ENCODE results near the gene HEMK1.

HEMK1 gene

GRCh38 chr3:50627407-50628051 is 58.2 kb downstream of the HEMK1 start:
- H3K9me3 ChIP-seq (ENCODE audit: control insufficient read depth, insufficient read depth, low read length): no peaks in the 10 kb centered on the region
- H3K27ac ChIP-seq (ENCODE audit: low read length): no peak overlapping the region
- H3K4me3 ChIP-seq (ENCODE audit: low read length): no peak overlapping the region
- 0 out of 2 replicates have a peak, but pooled peaks cover 2% of the 10 kb centered on the region for H3K36me3 ChIP-seq (ENCODE audit: control insufficient read depth, insufficient read depth, low read length)
- peaks cover 9% of the 10 kb centered on the region for H3K4me1 ChIP-seq (ENCODE audit: control insufficient read depth, insufficient read depth, low read length)
- DNase-seq (ENCODE audit: low read depth, low spot score): no peak
- no CpG with 5 or more reads among the region's 6 CpGs for WGBS (ENCODE audit: insufficient coverage, insufficient read length)
- no peaks in the 10 kb centered on the region for H3K27me3 ChIP-seq (ENCODE audit: control insufficient read depth, insufficient read depth, low read length)

- Histone ChIP-seq H3K27me3 (ENCODE audit: control insufficient read depth, insufficient read depth, low read length) (no peaks in the 10 kb centered on the region), H3K9me3 (ENCODE audit: control insufficient read depth, insufficient read depth, low read length) (no peaks in the 10 kb centered on the region), H3K36me3 (ENCODE audit: control insufficient read depth, insufficient read depth, low read length) (0 out of 2 replicates have a peak, but pooled peaks cover 2% of the 10 kb centered on the region), H3K4me1 (ENCODE audit: control insufficient read depth, insufficient read depth, low read length) (peaks cover 9% of the 10 kb centered on the region), H3K27ac (ENCODE audit: low read length) (no peak overlapping the region), H3K4me3 (ENCODE audit: low read length) (no peak overlapping the region)
- DNase-seq (ENCODE audit: low read depth, low spot score): no peak
- WGBS (ENCODE audit: insufficient coverage, insufficient read length): no CpG with 5 or more reads among the region's 3 CpGs
Measured at GRCh38 chr3:50628601-50629000, 59.3 kb downstream of the HEMK1 start.

- no CpG with 5 or more reads among the region's 6 CpGs for WGBS (ENCODE audit: insufficient coverage, insufficient read length)
- Histone ChIP-seq H3K4me1 (ENCODE audit: control insufficient read depth, insufficient read depth, low read length) (peaks cover 9% of the 10 kb centered on the region), H3K27ac (ENCODE audit: low read length) (no peak overlapping the region), H3K36me3 (ENCODE audit: control insufficient read depth, insufficient read depth, low read length) (0 out of 2 replicates have a peak, but pooled peaks cover 2% of the 10 kb centered on the region), H3K4me3 (ENCODE audit: low read length) (no peak overlapping the region), H3K27me3 (ENCODE audit: control insufficient read depth, insufficient read depth, low read length) (no peaks in the 10 kb centered on the region), H3K9me3 (ENCODE audit: control insufficient read depth, insufficient read depth, low read length) (no peaks in the 10 kb centered on the region)
- no peak for DNase-seq (ENCODE audit: low read depth, low spot score)
Measured at GRCh38 chr3:50630394-50630793, 61.1 kb downstream of the HEMK1 start.

GRCh38 chr3:50630877-50631276 is 61.6 kb downstream of the HEMK1 start:
- Histone ChIP-seq H3K9me3 (ENCODE audit: control insufficient read depth, insufficient read depth, low read length) (no peaks in the 10 kb centered on the region), H3K4me3 (ENCODE audit: low read length) (no peak overlapping the region), H3K27ac (ENCODE audit: low read length) (no peak overlapping the region), H3K4me1 (ENCODE audit: control insufficient read depth, insufficient read depth, low read length) (peaks cover 8% of the 10 kb centered on the region), H3K36me3 (ENCODE audit: control insufficient read depth, insufficient read depth, low read length) (0 out of 2 replicates have a peak, but pooled peaks cover 2% of the 10 kb centered on the region), H3K27me3 (ENCODE audit: control insufficient read depth, insufficient read depth, low read length) (no peaks in the 10 kb centered on the region)
- WGBS (ENCODE audit: insufficient coverage, insufficient read length): no CpG with 5 or more reads among the region's 7 CpGs
- no peak for DNase-seq (ENCODE audit: low read depth, low spot score)

- H3K4me3 ChIP-seq (ENCODE audit: low read length): no peak overlapping the region
Measured at GRCh38 chr3:50632450-50632849, 63.1 kb downstream of the HEMK1 start.

GRCh38 chr3:50633230-50633790 is 64.0 kb downstream of the HEMK1 start:
- H3K36me3 ChIP-seq (ENCODE audit: control insufficient read depth, insufficient read depth, low read length): 0 out of 2 replicates have a peak, but pooled peaks cover 2% of the 10 kb centered on the region
- H3K27me3 ChIP-seq (ENCODE audit: control insufficient read depth, insufficient read depth, low read length): no peaks in the 10 kb centered on the region
- peaks cover 2% of the 10 kb centered on the region; the same call in 1 of the 2 replicates for H3K4me1 ChIP-seq (ENCODE audit: control insufficient read depth, insufficient read depth, low read length)
- H3K4me3 ChIP-seq (ENCODE audit: low read length): no peak overlapping the region
- WGBS (ENCODE audit: insufficient coverage, insufficient read length): no CpG with 5 or more reads among the region's 5 CpGs
- H3K27ac ChIP-seq (ENCODE audit: low read length): no peak overlapping the region
- no peaks in the 10 kb centered on the region for H3K9me3 ChIP-seq (ENCODE audit: control insufficient read depth, insufficient read depth, low read length)
- no peak for DNase-seq (ENCODE audit: low read depth, low spot score)

More at GRCh38 chr3:50632450-50632849, 63.1 kb downstream of the HEMK1 start:
- Histone ChIP-seq H3K27me3 (ENCODE audit: control insufficient read depth, insufficient read depth, low read length) (no peaks in the 10 kb centered on the region), H3K27ac (ENCODE audit: low read length) (no peak overlapping the region), H3K4me1 (ENCODE audit: control insufficient read depth, insufficient read depth, low read length) (peaks cover 7% of the 10 kb centered on the region), H3K36me3 (ENCODE audit: control insufficient read depth, insufficient read depth, low read length) (0 out of 2 replicates have a peak, but pooled peaks cover 2% of the 10 kb centered on the region), H3K9me3 (ENCODE audit: control insufficient read depth, insufficient read depth, low read length) (no peaks in the 10 kb centered on the region)
- no peak for DNase-seq (ENCODE audit: low read depth, low spot score)
- no CpG with 5 or more reads among the region's 5 CpGs for WGBS (ENCODE audit: insufficient coverage, insufficient read length)

GRCh38 chr3:50635066-50635465 is 65.7 kb downstream of the HEMK1 start:
- Histone ChIP-seq H3K4me1 (ENCODE audit: control insufficient read depth, insufficient read depth, low read length) (no peaks in the 10 kb centered on the region), H3K36me3 (ENCODE audit: control insufficient read depth, insufficient read depth, low read length) (0 out of 2 replicates have a peak, but pooled peaks cover 2% of the 10 kb centered on the region), H3K9me3 (ENCODE audit: control insufficient read depth, insufficient read depth, low read length) (no peaks in the 10 kb centered on the region), H3K4me3 (ENCODE audit: low read length) (no peak overlapping the region), H3K27me3 (ENCODE audit: control insufficient read depth, insufficient read depth, low read length) (no peaks in the 10 kb centered on the region), H3K27ac (ENCODE audit: low read length) (no peak overlapping the region)
- DNase-seq (ENCODE audit: low read depth, low spot score): no peak

GRCh38 chr3:50637011-50637410 is 67.7 kb downstream of the HEMK1 start:
- no peaks in the 10 kb centered on the region for H3K9me3 ChIP-seq (ENCODE audit: control insufficient read depth, insufficient read depth, low read length)
- no peak overlapping the region for H3K27ac ChIP-seq (ENCODE audit: low read length)
- H3K4me1 ChIP-seq (ENCODE audit: control insufficient read depth, insufficient read depth, low read length): no peaks in the 10 kb centered on the region
- DNase-seq (ENCODE audit: low read depth, low spot score): no peak
- H3K4me3 ChIP-seq (ENCODE audit: low read length): no peak overlapping the region
- no CpG with 5 or more reads among the region's 4 CpGs for WGBS (ENCODE audit: insufficient coverage, insufficient read length)
- H3K36me3 ChIP-seq (ENCODE audit: control insufficient read depth, insufficient read depth, low read length): no peaks in the 10 kb centered on the region
- no peaks in the 10 kb centered on the region for H3K27me3 ChIP-seq (ENCODE audit: control insufficient read depth, insufficient read depth, low read length)

GRCh38 chr3:50637945-50638344 is 68.6 kb downstream of the HEMK1 start:
- H3K4me3 ChIP-seq (ENCODE audit: low read length): no peak overlapping the region
- H3K27ac ChIP-seq (ENCODE audit: low read length): no peak overlapping the region
- no peak for DNase-seq (ENCODE audit: low read depth, low spot score)
- WGBS (ENCODE audit: insufficient coverage, insufficient read length): no CpG with 5 or more reads among the region's 3 CpGs
- no peaks in the 10 kb centered on the region for H3K9me3 ChIP-seq (ENCODE audit: control insufficient read depth, insufficient read depth, low read length)
- H3K36me3 ChIP-seq (ENCODE audit: control insufficient read depth, insufficient read depth, low read length): no peaks in the 10 kb centered on the region
- no peaks in the 10 kb centered on the region for H3K4me1 ChIP-seq (ENCODE audit: control insufficient read depth, insufficient read depth, low read length)
- no peaks in the 10 kb centered on the region for H3K27me3 ChIP-seq (ENCODE audit: control insufficient read depth, insufficient read depth, low read length)

- WGBS (ENCODE audit: insufficient coverage, insufficient read length): no CpG with 5 or more reads among the region's 6 CpGs
- H3K36me3 ChIP-seq (ENCODE audit: control insufficient read depth, insufficient read depth, low read length): 0 out of 2 replicates have a peak, but pooled peaks cover 2% of the 10 kb centered on the region
Measured at GRCh38 chr3:50639055-50639494, 69.8 kb downstream of the HEMK1 start.

More at GRCh38 chr3:50639055-50639494, 69.8 kb downstream of the HEMK1 start:
- no peaks in the 10 kb centered on the region for H3K9me3 ChIP-seq (ENCODE audit: control insufficient read depth, insufficient read depth, low read length)
- H3K4me3 ChIP-seq (ENCODE audit: low read length): no peak overlapping the region
- no peaks in the 10 kb centered on the region for H3K27me3 ChIP-seq (ENCODE audit: control insufficient read depth, insufficient read depth, low read length)
- H3K4me1 ChIP-seq (ENCODE audit: control insufficient read depth, insufficient read depth, low read length): no peaks in the 10 kb centered on the region
- DNase-seq (ENCODE audit: low read depth, low spot score): no peak
- no peak overlapping the region for H3K27ac ChIP-seq (ENCODE audit: low read length)
